ENCODE measurements around the gene MIER3.
A peak's percentile ranks its signal among the peaks of the same experiment; 100 is the strongest.
"Not testable (repeated sequence)": the region's sequence is repeated elsewhere in the genome, so short reads cannot be mapped to it uniquely, and the experiment has no call there.

The MIER3 gene

GRCh38 chr5:56951946-56952691 is at the start of gene MIER3:
MIER3 (minus strand) TSS chr5:56952123; CDS start chr5:56952102, 21 bp downstream.
- peak; percentile 70 for DNase-seq (ENCODE audit: low spot score)

GRCh38 chr5:56995596-56995995 is 43.7 kb upstream of the MIER3 start:
- no peak for DNase-seq (ENCODE audit: low spot score)

- no peak for DNase-seq (ENCODE audit: low spot score)
These were observed 41.3 kb upstream of the MIER3 start for GRCh38 chr5:56993241-56993640.

GRCh38 chr5:56989676-56990075 is 37.8 kb upstream of the MIER3 start:
- no peak for DNase-seq (ENCODE audit: low spot score)

- no peak for DNase-seq (ENCODE audit: low spot score)
These were observed 36.6 kb upstream of the MIER3 start for GRCh38 chr5:56988490-56988889.

GRCh38 chr5:56987171-56987570 is 35.2 kb upstream of the MIER3 start:
- DNase-seq (ENCODE audit: low spot score), result no peak

- peak; percentile 6 for DNase-seq (ENCODE audit: low spot score)
These were observed 34.7 kb upstream of the MIER3 start for GRCh38 chr5:56986626-56986947.

GRCh38 chr5:56985936-56986625 is 34.2 kb upstream of the MIER3 start:
- no peak for DNase-seq (ENCODE audit: low spot score)

GRCh38 chr5:56984445-56984844 is 32.5 kb upstream of the MIER3 start:
- no peak for DNase-seq (ENCODE audit: low spot score)

GRCh38 chr5:56983593-56984361 is 31.9 kb upstream of the MIER3 start:
- no peak for DNase-seq (ENCODE audit: low spot score)

- no peak for DNase-seq (ENCODE audit: low spot score)
These were observed 29.8 kb upstream of the MIER3 start for GRCh38 chr5:56981548-56982315.

- DNase-seq (ENCODE audit: low spot score), result no peak
These were observed 28.0 kb upstream of the MIER3 start for GRCh38 chr5:56979968-56980367.

GRCh38 chr5:56979526-56979925 is 27.6 kb upstream of the MIER3 start:
- DNase-seq (ENCODE audit: low spot score), result not testable (repeated sequence)

- no peak for DNase-seq (ENCODE audit: low spot score)
These were observed 25.9 kb upstream of the MIER3 start for GRCh38 chr5:56977822-56978221.

GRCh38 chr5:56977021-56977420 is 25.1 kb upstream of the MIER3 start:
- no peak for DNase-seq (ENCODE audit: low spot score)

- no peak for DNase-seq (ENCODE audit: low spot score)
These were observed 22.3 kb upstream of the MIER3 start for GRCh38 chr5:56974241-56974640.

- DNase-seq (ENCODE audit: low spot score), result no peak
These were observed 21.6 kb upstream of the MIER3 start for GRCh38 chr5:56973473-56973872.

GRCh38 chr5:56971275-56971674 is 19.4 kb upstream of the MIER3 start:
- DNase-seq (ENCODE audit: low spot score), result no peak

GRCh38 chr5:56964173-56964572 is 12.2 kb upstream of the MIER3 start:
- no peak for DNase-seq (ENCODE audit: low spot score)

GRCh38 chr5:56963246-56963645 is 11.3 kb upstream of the MIER3 start:
- no peak for DNase-seq (ENCODE audit: low spot score)

- DNase-seq (ENCODE audit: low spot score), result peak; percentile 28
These were observed 10.4 kb upstream of the MIER3 start for GRCh38 chr5:56962286-56962685.

GRCh38 chr5:56961746-56962145 is 9.8 kb upstream of the MIER3 start:
- peak; percentile 93 for DNase-seq (ENCODE audit: low spot score)

Data from cerebellar cortex (tissue), 1 donor.